Liver (tissue), 9 donors: ENCODE measurements around the gene ZFP62. TPM values are rescaled to one million over a fixed set of nuclear protein-coding genes. Genes with fewer than 3 reads are reported as not detected.

Experiments used
- DNase-seq: peaks from one replicate; pipeline ENCODE4 v3.0.0-alpha.2; 2017; ENCODE audit warnings: low spot score
- H3K27ac ChIP-seq, 2 donors: one replicate each; pipeline ENCODE4 v1.7.0; 2013; ENCODE audit warnings: inconsistent platforms in 2 of 2, low read length in 2 of 2, control low read depth in 1 of 2, low read depth in 1 of 2, mild to moderate bottlenecking in 1 of 2
- H3K27me3 ChIP-seq, 4 donors: one replicate each; pipeline versions ENCODE4 v1.6.1 to v1.7.0; 2013; ENCODE audit warnings: low read length in 3 of 4, inconsistent platforms in 1 of 4, mild to moderate bottlenecking in 1 of 4, moderate library complexity in 1 of 4; ENCODE audit not compliant: control insufficient read depth in 4 of 4, insufficient read depth in 4 of 4
- H3K36me3 ChIP-seq, 4 donors: one replicate each; pipeline versions ENCODE4 v1.6.1 to v1.7.0; 2013; ENCODE audit warnings: low read length in 3 of 4, mild to moderate bottlenecking in 3 of 4, low read depth in 1 of 4, moderate library complexity in 1 of 4; ENCODE audit not compliant: control insufficient read depth in 4 of 4, insufficient read depth in 3 of 4
- H3K4me1 ChIP-seq, 4 donors: one replicate each; pipeline versions ENCODE4 v1.6.1 to v1.7.0; 2013; ENCODE audit warnings: low read length in 3 of 4, mild to moderate bottlenecking in 3 of 4, moderate library complexity in 1 of 4; ENCODE audit not compliant: control insufficient read depth in 4 of 4, insufficient read depth in 4 of 4
- H3K4me3 ChIP-seq, 3 donors: one replicate each; pipeline versions ENCODE4 v1.6.1 to v1.7.0; 2013; ENCODE audit warnings: low read length in 3 of 3, control low read depth in 1 of 3, low read depth in 1 of 3, mild to moderate bottlenecking in 1 of 3
- H3K9ac ChIP-seq, 2 donors: one replicate each; pipeline ENCODE4 v1.7.0; 2013; ENCODE audit warnings: low read length in 2 of 2, mild to moderate bottlenecking in 2 of 2, moderate library complexity in 2 of 2, control low read depth in 1 of 2, low read depth in 1 of 2
- H3K9me3 ChIP-seq, 4 donors: one replicate each; pipeline versions ENCODE4 v1.6.1 to v1.7.0; 2013; ENCODE audit warnings: low read length in 3 of 4; ENCODE audit not compliant: control insufficient read depth in 4 of 4
- ATF3 ChIP-seq: IDR thresholded peaks from 2 replicates; pipeline ENCODE4 v1.6.1; 2016; ENCODE audit warnings: antibody characterized with exemption
- EGR1 ChIP-seq, 2 donors: IDR thresholded peaks; 2 replicates each; pipeline ENCODE4 v1.6.1; 2016 to 2018; ENCODE audit warnings: antibody characterized with exemption in 2 of 2, low read depth in 2 of 2
- FOXA1 ChIP-seq: IDR thresholded peaks from 2 replicates; pipeline ENCODE4 v1.6.1; 2016; ENCODE audit warnings: antibody characterized with exemption
- FOXA2 ChIP-seq: IDR thresholded peaks from 2 replicates; pipeline ENCODE4 v1.6.1; 2016; ENCODE audit warnings: antibody characterized with exemption
- GABPA ChIP-seq, 2 donors: IDR thresholded peaks in 1 of 2; conservative IDR thresholded peaks in 1 of 2; 2 replicates each; pipeline ENCODE4 v1.6.1; 2016; ENCODE audit warnings: antibody characterized with exemption in 2 of 2, mild to moderate bottlenecking in 1 of 2, moderate library complexity in 1 of 2
- HNF4A ChIP-seq, 2 donors: conservative IDR thresholded peaks; 2 replicates each; pipeline ENCODE4 v1.6.1; 2016; ENCODE audit warnings: antibody characterized with exemption in 2 of 2, mild to moderate bottlenecking in 2 of 2
- HNF4G ChIP-seq: IDR thresholded peaks from 2 replicates; pipeline ENCODE4 v1.6.1; 2016; ENCODE audit warnings: antibody characterized with exemption
- JUND ChIP-seq, 2 donors: IDR thresholded peaks; 2 replicates each; pipeline ENCODE4 v1.6.1; 2016; ENCODE audit warnings: antibody characterized with exemption in 2 of 2
- MAX ChIP-seq: IDR thresholded peaks from 2 replicates; pipeline ENCODE4 v1.6.1; 2016; ENCODE audit warnings: antibody characterized with exemption
- NR2F2 ChIP-seq: IDR thresholded peaks from 2 replicates; pipeline ENCODE4 v1.6.1; 2016; ENCODE audit warnings: antibody characterized with exemption
- RAD21 ChIP-seq, 2 donors: IDR thresholded peaks; 2 replicates each; pipeline ENCODE4 v1.6.1; 2016; ENCODE audit warnings: antibody characterized with exemption in 2 of 2, mild to moderate bottlenecking in 2 of 2
- REST ChIP-seq: IDR thresholded peaks from 2 replicates; pipeline ENCODE4 v1.6.1; 2016; ENCODE audit warnings: antibody characterized with exemption, mild to moderate bottlenecking
- RXRA ChIP-seq, 2 donors: IDR thresholded peaks; 2 replicates each; pipeline ENCODE4 v1.6.1; 2017 to 2018; ENCODE audit warnings: antibody characterized with exemption in 2 of 2, mild to moderate bottlenecking in 1 of 2
- SP1 ChIP-seq: IDR thresholded peaks from 2 replicates; pipeline ENCODE4 v1.6.1; 2018; ENCODE audit warnings: antibody characterized with exemption, mild to moderate bottlenecking
- TAF1 ChIP-seq: conservative IDR thresholded peaks from 2 replicates; pipeline ENCODE4 v1.6.1; 2016; ENCODE audit warnings: antibody characterized with exemption, mild to moderate bottlenecking
- YY1 ChIP-seq: IDR thresholded peaks from 2 replicates; pipeline ENCODE4 v1.6.1; 2016; ENCODE audit warnings: antibody characterized with exemption, mild to moderate bottlenecking
- ZBTB33 ChIP-seq: IDR thresholded peaks from 2 replicates; pipeline ENCODE4 v1.6.1; 2016; ENCODE audit warnings: antibody characterized with exemption
- WGBS: extraction: QIAGEN DNeasy Blood & Tissue Kit; methylation state at CpG from one replicate; pipeline ENCODE4 v1.1.7; 2013; 5-methylcytosine and 5-hydroxymethylcytosine counted together
- polyA plus RNA-seq, 2 donors: library from polyadenylated mRNA; stranded (reverse) in 1 of 2; unstranded in 1 of 2; fragments of 200-250 nt in 1 of 2; fragments of >200 nt in 1 of 2; fragmentation: Nextera tagmentation in 1 of 2; extraction: Ambion mirVana in 1 of 2; gene quantifications; one replicate each; pipeline versions ENCODE4 v1.2.1 to v1.2.3, GENCODE V29; 2013 to 2015
- total RNA-seq, 2 donors: library from RNA; depleted of rRNA; stranded (reverse); fragments of >200 nt; gene quantifications; one replicate each; pipeline ENCODE4 v1.2.3, GENCODE V29; 2014
- TF ChIP-seq, protein P1 (sequence below): fragments of 150-350 bp; IDR thresholded peaks from 2 replicates; pipeline ENCODE4 v1.5.1; 2017; ENCODE audit warnings: improper control_type of control experiment, low read depth, low read length; ENCODE audit not compliant: missing input control
- donor health status: healthy.
- donor health status: healthy.
- donor health status: healthy.
- donor health status: healthy.
- donor health status: healthy.

Gene ZFP62
- total and polyA plus RNA-seq, 4 donors: 3.4 to 8.8 (median 5.7) TPM

DNA sequence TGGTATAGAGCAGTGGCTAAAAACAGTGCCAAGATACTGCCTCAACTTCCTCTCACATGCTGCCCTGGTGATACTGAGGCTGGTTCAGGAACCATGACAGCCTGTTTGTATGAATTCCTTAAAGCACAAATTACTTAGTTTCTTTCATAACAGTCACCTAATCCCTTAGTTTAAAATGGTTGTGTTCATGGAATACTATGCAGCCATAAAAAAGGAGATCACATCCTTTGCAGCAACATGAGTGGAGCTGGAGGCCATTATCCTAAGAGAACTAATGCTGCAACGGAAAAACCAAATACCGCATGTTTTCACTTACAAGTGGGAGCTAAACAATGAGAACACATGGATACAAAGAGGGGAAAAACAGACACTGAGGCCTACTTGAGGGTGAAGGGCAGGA is 21.8 kb downstream of the ZFP62 start:
- no peak overlapping the region for H3K4me3 ChIP-seq
- TF ChIP-seq FOXA1: no peak
- no peak for TF ChIP-seq RXRA (IDR thresholded peaks at IDR 0.05)
- no peak for TF ChIP-seq HNF4G
- TF ChIP-seq SP1: no peak
- no peak for TF ChIP-seq ATF3
- no peak for TF ChIP-seq NR2F2
- TF ChIP-seq ZBTB33: no peak
- TF ChIP-seq TAF1: no peak
- DNase-seq: no peak
- peaks cover 0 to 1% (median 0%) of the 10 kb centered on the region in 4 donors for H3K9me3 ChIP-seq
- H3K4me1 ChIP-seq: no peaks in the 10 kb centered on the region
- H3K27ac ChIP-seq: no peak overlapping the region
- no peaks in the 10 kb centered on the region for H3K27me3 ChIP-seq
- peaks cover 1 to 23% (median 17%) of the 10 kb centered on the region in 4 donors for H3K36me3 ChIP-seq
- 99% methylated on average over 2 of the region's 2 CpGs for WGBS
- H3K9ac ChIP-seq: no peak overlapping the region

GRCh38 chr5:180837478-180837877 is 23.6 kb downstream of the ZFP62 start:
- no peaks in the 10 kb centered on the region for H3K27me3 ChIP-seq
- no peak overlapping the region for H3K4me3 ChIP-seq
- WGBS: 97% methylated on average over 4 of the region's 4 CpGs
- H3K9ac ChIP-seq: no peak overlapping the region
- TF ChIP-seq, protein P1, sequence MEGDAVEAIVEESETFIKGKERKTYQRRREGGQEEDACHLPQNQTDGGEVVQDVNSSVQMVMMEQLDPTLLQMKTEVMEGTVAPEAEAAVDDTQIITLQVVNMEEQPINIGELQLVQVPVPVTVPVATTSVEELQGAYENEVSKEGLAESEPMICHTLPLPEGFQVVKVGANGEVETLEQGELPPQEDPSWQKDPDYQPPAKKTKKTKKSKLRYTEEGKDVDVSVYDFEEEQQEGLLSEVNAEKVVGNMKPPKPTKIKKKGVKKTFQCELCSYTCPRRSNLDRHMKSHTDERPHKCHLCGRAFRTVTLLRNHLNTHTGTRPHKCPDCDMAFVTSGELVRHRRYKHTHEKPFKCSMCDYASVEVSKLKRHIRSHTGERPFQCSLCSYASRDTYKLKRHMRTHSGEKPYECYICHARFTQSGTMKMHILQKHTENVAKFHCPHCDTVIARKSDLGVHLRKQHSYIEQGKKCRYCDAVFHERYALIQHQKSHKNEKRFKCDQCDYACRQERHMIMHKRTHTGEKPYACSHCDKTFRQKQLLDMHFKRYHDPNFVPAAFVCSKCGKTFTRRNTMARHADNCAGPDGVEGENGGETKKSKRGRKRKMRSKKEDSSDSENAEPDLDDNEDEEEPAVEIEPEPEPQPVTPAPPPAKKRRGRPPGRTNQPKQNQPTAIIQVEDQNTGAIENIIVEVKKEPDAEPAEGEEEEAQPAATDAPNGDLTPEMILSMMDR: no peak
- TF ChIP-seq SP1: no peak
- TF ChIP-seq NR2F2: no peak
- TF ChIP-seq ATF3: no peak
- no peak for TF ChIP-seq HNF4G
- no peak for TF ChIP-seq TAF1
- TF ChIP-seq REST: no peak
- TF ChIP-seq RXRA (IDR thresholded peaks at IDR 0.05): no peak
- no peak for TF ChIP-seq ZBTB33
- no peak for TF ChIP-seq JUND (IDR thresholded peaks at IDR 0.05)
- no peak for TF ChIP-seq YY1
- TF ChIP-seq EGR1 (IDR thresholded peaks at IDR 0.05; ENCODE audit: low read depth in 2 of 2): no peak
- no peak for TF ChIP-seq GABPA (IDR thresholded peaks at IDR 0.05 in 1 of 2, conservative IDR thresholded peaks at IDR 0.05 in 1 of 2)
- no peak for TF ChIP-seq FOXA2
- TF ChIP-seq MAX: no peak
- no peak for TF ChIP-seq RAD21 (IDR thresholded peaks at IDR 0.05)
- TF ChIP-seq HNF4A (conservative IDR thresholded peaks at IDR 0.05): no peak
- TF ChIP-seq FOXA1: no peak
- no peak overlapping the region for H3K27ac ChIP-seq
- peaks cover 0 to 1% (median 0%) of the 10 kb centered on the region in 4 donors for H3K9me3 ChIP-seq
- peaks cover 1 to 24% (median 18%) of the 10 kb centered on the region in 4 donors for H3K36me3 ChIP-seq
- no peak for DNase-seq
- peaks cover 2 to 5% (median 4%) of the 10 kb centered on the region in 4 donors for H3K4me1 ChIP-seq
